Naive thymus-derived CD4-positive, alpha-beta T cell (primary cell): ENCODE results near the gene CDKN3. TPM values are rescaled to one million over a fixed set of nuclear protein-coding genes. Genes with fewer than 3 reads are reported as not detected.
"Not testable (repeated sequence)": the region's sequence is repeated elsewhere in the genome, so short reads cannot be mapped to it uniquely, and the experiment has no call there.

Experiments used
- ATAC-seq: fragments of 150-1000 bp; cut with Tn5 transposase; 2 replicates; pipeline ENCODE4 v1.10.0; 2021; ENCODE audit warnings: mild to moderate bottlenecking, moderate library complexity
- CTCF ChIA-PET: fragments of 350-600 bp; sonication (Branson Sonifier 250); formaldehyde crosslinking; loops from one replicate; lab custom pipeline; 2021; ENCODE audit warnings: antibody characterized with exemption; lab: Charles Lee
- POLR2A ChIA-PET: fragments of 350-600 bp; sonication (Branson Sonifier 250); formaldehyde crosslinking; loops from one replicate; lab custom pipeline; 2021; ENCODE audit warnings: antibody characterized with exemption, inconsistent platforms; lab: Charles Lee
- DNase-seq, 9 donors: peaks; one replicate each; pipeline versions ENCODE4 v3.0.0 to v3.0.0-alpha.2; 2020 to 2022; ENCODE audit warnings: mixed read lengths in 1 of 9
- H3K27ac ChIP-seq: one replicate; pipeline ENCODE4 v1.7.0; 2013; ENCODE audit warnings: mild to moderate bottlenecking, low read depth, low read length, moderate library complexity
- H3K27me3 ChIP-seq, 2 donors: one replicate each; pipeline ENCODE4 v1.7.0; 2013; ENCODE audit warnings: low read length in 2 of 2, mild to moderate bottlenecking in 2 of 2, moderate library complexity in 2 of 2; ENCODE audit not compliant: control insufficient read depth in 2 of 2, insufficient read depth in 2 of 2
- H3K36me3 ChIP-seq, 3 experiments: 1 replicate in 2 of 3; 2 replicates in 1 of 3; pipeline ENCODE4 v1.7.0; 2013; ENCODE audit warnings: low read length in 3 of 3, mild to moderate bottlenecking in 3 of 3, moderate library complexity in 1 of 3; ENCODE audit not compliant: insufficient read depth in 3 of 3, control insufficient read depth in 2 of 3
- H3K4me1 ChIP-seq, 2 donors: one replicate each; pipeline ENCODE4 v1.7.0; 2013; ENCODE audit warnings: low read length in 2 of 2, mild to moderate bottlenecking in 2 of 2, moderate library complexity in 1 of 2; ENCODE audit not compliant: control insufficient read depth in 2 of 2, insufficient read depth in 2 of 2
- H3K4me3 ChIP-seq: 2 replicates; pipeline ENCODE4 v1.7.0; 2013; ENCODE audit warnings: mild to moderate bottlenecking, low read length
- H3K9me3 ChIP-seq, 3 experiments: 1 replicate in 2 of 3; 2 replicates in 1 of 3; pipeline ENCODE4 v1.7.0; 2013; ENCODE audit warnings: low read length in 3 of 3; ENCODE audit not compliant: control insufficient read depth in 2 of 3
- H3K27ac Mint-ChIP-seq, 9 donors: one replicate each; pipeline ENCODE4 v1.8.0; 2020 to 2022; ENCODE audit warnings: mixed read lengths in 9 of 9, mild to moderate bottlenecking in 8 of 9, moderate library complexity in 5 of 9, inconsistent platforms in 2 of 9
- H3K27me3 Mint-ChIP-seq, 5 donors: one replicate each; pipeline ENCODE4 v1.8.0; 2021 to 2022; ENCODE audit warnings: mixed read lengths in 5 of 5, mild to moderate bottlenecking in 1 of 5
- H3K36me3 Mint-ChIP-seq, 5 donors: one replicate each; pipeline ENCODE4 v1.8.0; 2020 to 2022; ENCODE audit warnings: mixed read lengths in 5 of 5, mild to moderate bottlenecking in 3 of 5, inconsistent platforms in 1 of 5
- H3K4me1 Mint-ChIP-seq, 7 donors: one replicate each; pipeline ENCODE4 v1.8.0; 2020 to 2022; ENCODE audit warnings: mixed read lengths in 7 of 7, mild to moderate bottlenecking in 3 of 7, inconsistent platforms in 1 of 7
- H3K4me3 Mint-ChIP-seq, 10 donors: one replicate each; pipeline ENCODE4 v1.8.0; 2020 to 2022; ENCODE audit warnings: mild to moderate bottlenecking in 10 of 10, mixed read lengths in 10 of 10, moderate library complexity in 6 of 10, inconsistent platforms in 2 of 10
- H3K9me3 Mint-ChIP-seq, 11 donors: one replicate each; pipeline ENCODE4 v1.8.0; 2020 to 2022; ENCODE audit warnings: mixed read lengths in 11 of 11, mild to moderate bottlenecking in 4 of 11, inconsistent platforms in 1 of 11, moderate library complexity in 1 of 11
- intact Hi-C, 2 donors: fragments of 100-400 bp; cut with micrococcal nuclease; formaldehyde crosslinking; loops; one replicate each; pipeline ENCODE4 v1.15.1; 2023
- polyA plus RNA-seq, 2 donors: library from polyadenylated mRNA; unstranded; fragments of 300-500 nt; fragmentation: Illumina TruSeq; gene quantifications; one replicate each; pipeline ENCODE4 v1.2.3, GENCODE V29; 2021
- total RNA-seq, 6 experiments: library from RNA in 5 of 6; stranded (reverse) in 5 of 6; gene quantifications; 1 replicate in 5 of 6; 2 replicates in 1 of 6; pipeline ENCODE4 v1.2.3 and lab custom pipeline; 2021 to 2026

The CDKN3 gene
- total and polyA plus RNA-seq, 7 experiments from 2014 or later: 0.93 to 48.1 (median 3.0) TPM

- ATAC-seq, intact Hi-C loops, H3K4me3 ChIP-seq, H3K36me3 Mint-ChIP-seq, H3K27me3 ChIP-seq, DNase-seq, H3K9me3 Mint-ChIP-seq, H3K4me3 Mint-ChIP-seq, CTCF ChIA-PET, H3K9me3 ChIP-seq, H3K36me3 ChIP-seq, H3K4me1 ChIP-seq, H3K27ac Mint-ChIP-seq, H3K27ac ChIP-seq, POLR2A ChIA-PET: not testable (repeated sequence)
- Mint-ChIP-seq H3K4me1 (peaks cover 0 to 19% (median 8%) of the 10 kb centered on the region in 7 donors), H3K27me3 (peaks cover 4 to 17% (median 5%) of the 10 kb centered on the region in 5 donors)
Observed at GRCh38 chr14:54392986-54393884, 3.6 kb upstream of the CDKN3 start.

GRCh38 chr14:54394596-54394995, 2.2 kb upstream of the CDKN3 start:
- H3K36me3 Mint-ChIP-seq: peaks cover 0 to 3% (median 0%) of the 10 kb centered on the region in 5 donors
- peak overlapping the region in 1 of 10 donors; percentile 24 for H3K4me3 Mint-ChIP-seq
- ChIA-PET POLR2A (no interaction called here), CTCF (interaction anchor here (0.6 kb wide), 1 partner anchor 47 kb away, joined by 3 read pairs; no protein-coding TSS in a partner anchor)
- peaks cover 0 to 9% of the 10 kb centered on the region in 2 donors for H3K4me1 ChIP-seq
- peaks cover 0 to 33% (median 12%) of the 10 kb centered on the region in 7 donors for H3K4me1 Mint-ChIP-seq
- H3K9me3 Mint-ChIP-seq: peaks cover 0 to 3% (median 0%) of the 10 kb centered on the region in 11 donors
- H3K36me3 ChIP-seq: no peaks in the 10 kb centered on the region
- H3K27me3 ChIP-seq: no peaks in the 10 kb centered on the region
- no peak overlapping the region for H3K27ac Mint-ChIP-seq
- no peak overlapping the region for H3K27ac ChIP-seq
- H3K4me3 ChIP-seq: no peak overlapping the region
- peaks cover 0 to 8% (median 0%) of the 10 kb centered on the region in 5 donors for H3K27me3 Mint-ChIP-seq
- no peaks in the 10 kb centered on the region for H3K9me3 ChIP-seq
- ATAC-seq (no peak), DNase-seq (no peak)
- intact Hi-C loops: no loop called here

GRCh38 chr14:54395284-54395683, 1.5 kb upstream of the CDKN3 start:
- CTCF ChIA-PET: interaction anchor here (0.6 kb wide), 1 partner anchor 47 kb away, joined by 3 read pairs; no protein-coding TSS in a partner anchor
- H3K27me3 Mint-ChIP-seq: peaks cover 0 to 8% (median 0%) of the 10 kb centered on the region in 5 donors

GRCh38 chr14:54395716-54396115, 1.1 kb upstream of the CDKN3 start:
- intact Hi-C loops: loop anchor here (1.0 to 5.0 kb wide), 19 partner anchors 40 to 1722 kb away; partner anchors contain the start of genes CGRRF1 (in 2 of the 2), CNIH1 (in 2 of the 2), DDHD1 (in 2 of the 2) and PELI2 (in 2 of the 2)
- ChIA-PET POLR2A (interaction anchor here (2.0 kb wide), 1 partner anchor 46 kb away, joined by 7 read pairs; no protein-coding TSS in a partner anchor), CTCF (no interaction called here)
- Histone ChIP-seq H3K9me3 (no peaks in the 10 kb centered on the region), H3K27ac (no peak overlapping the region), H3K4me3 (no peak overlapping the region), H3K4me1 (peaks cover 0 to 9% of the 10 kb centered on the region in 2 donors), H3K36me3 (no peaks in the 10 kb centered on the region), H3K27me3 (no peaks in the 10 kb centered on the region)
- Mint-ChIP-seq H3K4me1 (peaks cover 0 to 37% (median 12%) of the 10 kb centered on the region in 7 donors), H3K36me3 (peaks cover 0 to 3% (median 0%) of the 10 kb centered on the region in 5 donors), H3K27ac (peak overlapping the region in 2 of 9 donors; percentile 33 to 38), H3K4me3 (peak overlapping the region in 4 of 10 donors; percentile 6 to 45 (median 28)), H3K9me3 (peaks cover 0 to 3% (median 0%) of the 10 kb centered on the region in 11 donors), H3K27me3 (peaks cover 0 to 5% (median 0%) of the 10 kb centered on the region in 5 donors)
- DNase-seq (no peak), ATAC-seq (no peak)

More at GRCh38 chr14:54395284-54395683, 1.5 kb upstream of the CDKN3 start:
- H3K27ac Mint-ChIP-seq: peak overlapping the region in 1 of 9 donors; percentile 33
- H3K4me3 Mint-ChIP-seq: no peak overlapping the region
- H3K27me3 ChIP-seq: no peaks in the 10 kb centered on the region
- peaks cover 0 to 33% (median 12%) of the 10 kb centered on the region in 7 donors for H3K4me1 Mint-ChIP-seq
- H3K4me1 ChIP-seq: peaks cover 0 to 9% of the 10 kb centered on the region in 2 donors
- ATAC-seq: no peak
- POLR2A ChIA-PET: no interaction called here
- no peak overlapping the region for H3K27ac ChIP-seq
- H3K36me3 ChIP-seq: no peaks in the 10 kb centered on the region
- H3K9me3 ChIP-seq: no peaks in the 10 kb centered on the region
- peaks cover 0 to 3% (median 0%) of the 10 kb centered on the region in 5 donors for H3K36me3 Mint-ChIP-seq
- H3K9me3 Mint-ChIP-seq: peaks cover 0 to 3% (median 0%) of the 10 kb centered on the region in 11 donors
- DNase-seq: no peak
- no peak overlapping the region for H3K4me3 ChIP-seq
- intact Hi-C loops: loop anchor here (5.0 kb wide), 5 partner anchors 443 to 1722 kb away; partner anchors contain the start of genes PELI2 (in 2 of the 2), DDHD1 (in 1 of the 2), FBXO34 (in 1 of the 2) and MAPK1IP1L (in 1 of the 2)

- no peak for DNase-seq
- no peaks in the 10 kb centered on the region for H3K9me3 ChIP-seq
- CTCF ChIA-PET: no interaction called here
- H3K4me3 ChIP-seq: peak overlapping the region; percentile 85
- Mint-ChIP-seq H3K27ac (peak overlapping the region in 8 of 9 donors; percentile 8 to 93 (median 84)), H3K4me3 (peak overlapping the region; percentile 81 to 96 (median 90)), H3K36me3 (peaks cover 0 to 3% (median 0%) of the 10 kb centered on the region in 5 donors), H3K9me3 (peaks cover 0 to 3% (median 0%) of the 10 kb centered on the region in 11 donors), H3K27me3 (peaks cover 0 to 3% (median 0%) of the 10 kb centered on the region in 5 donors), H3K4me1 (peaks cover 0 to 38% (median 12%) of the 10 kb centered on the region in 7 donors)
- H3K27me3 ChIP-seq: no peaks in the 10 kb centered on the region
- H3K27ac ChIP-seq: no peak overlapping the region
- H3K4me1 ChIP-seq: peaks cover 0 to 9% of the 10 kb centered on the region in 2 donors
- intact Hi-C loops: loop anchor here (1.0 to 5.0 kb wide), 19 partner anchors 39 to 1721 kb away; partner anchors contain the start of genes CGRRF1 (in 2 of the 2), CNIH1 (in 2 of the 2), DDHD1 (in 2 of the 2) and PELI2 (in 2 of the 2)
- no peaks in the 10 kb centered on the region for H3K36me3 ChIP-seq
- ATAC-seq: no peak
- POLR2A ChIA-PET: interaction anchor here (2.0 kb wide), 1 partner anchor 46 kb away, joined by 7 read pairs; no protein-coding TSS in a partner anchor
Observed at GRCh38 chr14:54396183-54396492, 669 bp upstream of the CDKN3 start.

- peaks cover 0 to 31% (median 0%) of the 10 kb centered on the region in 5 donors for H3K36me3 Mint-ChIP-seq
- intact Hi-C loops: loop anchor here (5.0 kb wide), 5 partner anchors 447 to 1718 kb away; partner anchors contain the start of genes PELI2 (in 2 of the 2), DDHD1 (in 1 of the 2), FBXO34 (in 1 of the 2) and MAPK1IP1L (in 1 of the 2)
- no peak for ATAC-seq
- Histone ChIP-seq H3K27me3 (no peaks in the 10 kb centered on the region), H3K27ac (no peak overlapping the region), H3K4me1 (peaks cover 0 to 9% of the 10 kb centered on the region in 2 donors), H3K36me3 (no peaks in the 10 kb centered on the region), H3K9me3 (no peaks in the 10 kb centered on the region), H3K4me3 (no peak overlapping the region)
- H3K4me1 Mint-ChIP-seq: peaks cover 0 to 52% (median 12%) of the 10 kb centered on the region in 7 donors
- peak overlapping the region in 2 of 9 donors; percentile 5 to 12 for H3K27ac Mint-ChIP-seq
- H3K4me3 Mint-ChIP-seq: peak overlapping the region in 3 of 10 donors; percentile 14 to 92 (median 87)
- DNase-seq: no peak
- POLR2A ChIA-PET: no interaction called here
- H3K27me3 Mint-ChIP-seq: no peaks in the 10 kb centered on the region
- CTCF ChIA-PET: no interaction called here
- peaks cover 0 to 6% (median 0%) of the 10 kb centered on the region in 11 donors for H3K9me3 Mint-ChIP-seq
Observed at GRCh38 chr14:54399560-54399959, 2.8 kb downstream of the CDKN3 start.
